PC-3 (cell line): Measurements from ENCODE around the gene TUBB1. TPM values are rescaled to one million over a fixed set of nuclear protein-coding genes. Genes with fewer than 3 reads are reported as not detected.

Experiments used
- ATAC-seq: fragments of 200-7000 bp; cut with Tn5 transposase; 2 replicates; pipeline ENCODE4 v1.9.1; 2020; ENCODE audit warnings: mild to moderate bottlenecking, moderate library complexity
- BruUV-seq: library from RNA; stranded (reverse); fragments of 400-500 nt; replicated peaks from 2 replicates; lab custom pipeline; 2021; lab: Mats Ljungman, UMichigan
- CTCF ChIA-PET: fragments of 300-600 bp; sonication (Branson Sonifier 250); formaldehyde crosslinking; loops from one replicate; lab custom pipeline; 2022; ENCODE audit warnings: antibody characterized with exemption; lab: Charles Lee
- POLR2A ChIA-PET: fragments of 300-600 bp; sonication (Branson Sonifier 250); formaldehyde crosslinking; loops from one replicate; lab custom pipeline; 2022; ENCODE audit warnings: antibody characterized with exemption; ENCODE audit not compliant: unreplicated experiment; lab: Charles Lee
- DNase-seq: peaks from one replicate; pipeline ENCODE4 v3.0.0-alpha.2; 2015
- H2AFZ ChIP-seq: fragments of 300-600 bp; sonication (generic); 2 replicates; pipeline ENCODE4 v1.6.0; 2016; ENCODE audit warnings: antibody characterized with exemption, low read length
- H3F3A ChIP-seq: fragments of 300-600 bp; sonication (generic); one replicate; pipeline ENCODE4 v1.6.0; 2017; ENCODE audit warnings: antibody characterized with exemption, low read length, control low read depth, mild to moderate bottlenecking; ENCODE audit not compliant: unreplicated experiment
- H3K27ac ChIP-seq: fragments of 300-600 bp; sonication (generic); 2 replicates; pipeline ENCODE4 v1.5.1; 2016; ENCODE audit warnings: mild to moderate bottlenecking, low read length
- H3K27me3 ChIP-seq: fragments of 300-600 bp; sonication (generic); 2 replicates; pipeline ENCODE4 v1.6.1; 2016; ENCODE audit warnings: low read length, mixed read lengths
- H3K36me3 ChIP-seq: fragments of 300-600 bp; sonication (generic); 2 replicates; pipeline ENCODE4 v1.6.1; 2016; ENCODE audit warnings: low read depth, mixed run types, low read length, mixed read lengths
- H3K4me1 ChIP-seq: fragments of 300-600 bp; sonication (generic); 2 replicates; pipeline ENCODE4 v1.5.1; 2016; ENCODE audit warnings: low read length; ENCODE audit not compliant: insufficient read depth
- H3K4me2 ChIP-seq: fragments of 300-600 bp; sonication (generic); 2 replicates; pipeline ENCODE4 v1.6.0; 2016; ENCODE audit warnings: low read length
- H3K4me3 ChIP-seq: fragments of 300-600 bp; sonication (generic); 2 replicates; pipeline ENCODE4 v1.5.1; 2016; ENCODE audit warnings: mild to moderate bottlenecking, low read length, mixed read lengths
- H3K79me2 ChIP-seq: fragments of 300-600 bp; sonication (generic); 2 replicates; pipeline ENCODE4 v1.6.1; 2017; ENCODE audit warnings: low read length, mixed read lengths
- H3K9ac ChIP-seq: fragments of 300-600 bp; sonication (generic); 2 replicates; pipeline ENCODE4 v1.6.0; 2016; ENCODE audit warnings: mild to moderate bottlenecking, low read length
- H3K9me2 ChIP-seq: fragments of 300-600 bp; sonication (generic); replicated peaks from 2 replicates; pipeline ENCODE4 v1.6.1; 2016; ENCODE audit warnings: mixed run types, low read length, mixed read lengths
- H3K9me3 ChIP-seq: fragments of 300-600 bp; sonication (generic); 2 replicates; pipeline ENCODE4 v1.6.1; 2016; ENCODE audit warnings: low read length, mixed read lengths
- H4K20me1 ChIP-seq: fragments of 300-600 bp; sonication (generic); 2 replicates; pipeline ENCODE4 v1.6.1; 2016; ENCODE audit warnings: low read length, mixed read lengths
- CTCF ChIP-seq: fragments of 300-600 bp; sonication (generic); conservative IDR thresholded peaks from 2 replicates; pipeline ENCODE4 v1.5.1; 2017; ENCODE audit warnings: antibody characterized with exemption, low read depth, mild to moderate bottlenecking, low read length
- EZH2 ChIP-seq: fragments of 300-600 bp; sonication (generic); IDR thresholded peaks from one replicate; pipeline ENCODE4 v1.6.1; 2017; ENCODE audit warnings: antibody characterized with exemption, mild to moderate bottlenecking, low read length; ENCODE audit not compliant: unreplicated experiment
- EZH2phosphoT487 ChIP-seq: fragments of 300-600 bp; sonication (generic); IDR thresholded peaks from 2 replicates; pipeline ENCODE4 v1.6.1; 2018; ENCODE audit warnings: mild to moderate bottlenecking, antibody characterized with exemption, low read length, borderline replicate concordance
- intact Hi-C: fragments of 100-400 bp; cut with micrococcal nuclease; formaldehyde crosslinking; loops from 2 replicates; pipeline ENCODE4 v1.9.0; 2023
- total RNA-seq: library from RNA; depleted of rRNA; stranded (reverse); fragments of >200 nt; gene quantifications from 2 replicates; pipeline ENCODE4 v1.2.3, GENCODE V29; 2014

Gene TUBB1
- total RNA-seq, 1 experiment from 2014 or later = not detected

DNA sequence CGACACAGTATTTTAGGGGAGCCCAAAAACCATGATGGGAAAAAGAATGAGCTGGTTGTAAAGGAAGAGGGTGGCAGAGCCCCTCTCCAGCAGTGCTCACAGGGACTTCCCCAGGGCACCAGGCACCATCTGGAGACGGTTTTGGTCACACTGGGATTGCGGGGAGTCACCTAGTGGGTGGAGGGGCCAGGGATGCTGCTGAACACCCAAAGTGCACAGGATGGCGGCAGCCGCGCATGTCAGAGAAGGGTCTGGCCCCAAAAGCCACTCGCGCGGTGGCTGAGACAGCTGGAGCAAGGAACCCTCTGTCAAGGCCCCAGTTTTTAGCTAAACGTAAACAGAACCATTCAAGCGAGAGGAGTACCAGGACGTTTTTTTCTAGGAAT is 23.0 kb upstream of the TUBB1 start:
- Histone ChIP-seq H3F3A (no peaks in the 10 kb centered on the region), H3K27me3 (no peaks in the 10 kb centered on the region), H3K4me1 (peaks cover 19% of the 10 kb centered on the region), H3K4me3 (no peak overlapping the region), H3K79me2 (no peaks in the 10 kb centered on the region), H3K9me2 (no peaks in the 10 kb centered on the region), H3K4me2 (no peak overlapping the region), H2AFZ (no peak overlapping the region), H3K27ac (peak overlapping the region; percentile 29), H3K9me3 (no peaks in the 10 kb centered on the region), H3K9ac (no peak overlapping the region), H3K36me3 (peaks cover 58% of the 10 kb centered on the region), H4K20me1 (no peaks in the 10 kb centered on the region)
- ChIA-PET CTCF (no interaction called here), POLR2A (no interaction called here)
- DNase-seq = no peak
- TF ChIP-seq EZH2 = no peak
- no peak for TF ChIP-seq EZH2phosphoT487
- BruUV-seq = no TSS peak
- ATAC-seq = no peak
- intact Hi-C loops = no loop called here

- H3K4me2 ChIP-seq = no peak overlapping the region
- peaks cover 49% of the 10 kb centered on the region for H3K36me3 ChIP-seq
- no peak for DNase-seq
- no peaks in the 10 kb centered on the region for H3K9me2 ChIP-seq
- no peak overlapping the region for H3K4me3 ChIP-seq
- POLR2A ChIA-PET = interaction anchor here (0.7 kb wide), 1 partner anchor 35 kb away, joined by 4 read pairs; the partner anchor contains the start of gene ATP5F1E
- no peaks in the 10 kb centered on the region for H3K27me3 ChIP-seq
- no peaks in the 10 kb centered on the region for H3K79me2 ChIP-seq
- H2AFZ ChIP-seq = no peak overlapping the region
- ATAC-seq = no peak
- H3K27ac ChIP-seq = no peak overlapping the region
- CTCF ChIA-PET = no interaction called here
- TF ChIP-seq CTCF (no peak), EZH2phosphoT487 (no peak), EZH2 (no peak)
- H3K9me3 ChIP-seq = no peaks in the 10 kb centered on the region
- H3F3A ChIP-seq = no peaks in the 10 kb centered on the region
- intact Hi-C loops = no loop called here
- H4K20me1 ChIP-seq = no peaks in the 10 kb centered on the region
- H3K9ac ChIP-seq = no peak overlapping the region
- peaks cover 19% of the 10 kb centered on the region for H3K4me1 ChIP-seq
- BruUV-seq = no TSS peak
Observed at GRCh38 chr20:58997141-58997770, 22.0 kb upstream of the TUBB1 start.

- CTCF ChIA-PET = no interaction called here
- Histone ChIP-seq H2AFZ (no peak overlapping the region), H3K9ac (no peak overlapping the region), H3K9me2 (no peaks in the 10 kb centered on the region), H3K4me1 (peaks cover 13% of the 10 kb centered on the region), H3K79me2 (no peaks in the 10 kb centered on the region), H3K27ac (no peak overlapping the region), H3K4me3 (no peak overlapping the region), H3K27me3 (no peaks in the 10 kb centered on the region), H3K4me2 (no peak overlapping the region), H3K36me3 (peaks cover 35% of the 10 kb centered on the region), H3K9me3 (no peaks in the 10 kb centered on the region), H3F3A (no peaks in the 10 kb centered on the region), H4K20me1 (no peaks in the 10 kb centered on the region)
- no peak for TF ChIP-seq EZH2phosphoT487
- TF ChIP-seq EZH2 = no peak
- no peak for TF ChIP-seq CTCF
- POLR2A ChIA-PET = no interaction called here
- intact Hi-C loops = no loop called here
- no peak for DNase-seq
- ATAC-seq = no peak
- BruUV-seq = no TSS peak
Observed at GRCh38 chr20:58998656-58999055, 20.6 kb upstream of the TUBB1 start.
